ENCODE measurements around the gene GCH1. TPM values are rescaled to one million over a fixed set of nuclear protein-coding genes. Genes with fewer than 3 reads are reported as not detected.
A peak's percentile ranks its signal among the peaks of the same experiment; 100 is the strongest.
"Not testable (repeated sequence)": the region's sequence is repeated elsewhere in the genome, so short reads cannot be mapped to it uniquely, and the experiment has no call there.

GCH1 gene
- 1.6 TPM for total RNA-seq

GRCh38 chr14:54902521-54903420, at the start of gene GCH1:
GCH1 (minus strand) TSS chr14:54902826; CDS start chr14:54902663, 163 bp downstream.
- no peak for FAIRE-seq
- DNase-seq (ENCODE audit: low spot score in 2 of 2) = peak; percentile 72 to 78

- no peak for FAIRE-seq
- DNase-seq (ENCODE audit: low spot score in 2 of 2) = no peak
These were observed 44.6 kb upstream of the GCH1 start for GRCh38 chr14:54947230-54947629.

GRCh38 chr14:54946500-54946899, 43.9 kb upstream of the GCH1 start:
- FAIRE-seq = no peak
- DNase-seq (ENCODE audit: low spot score in 2 of 2) = no peak

- no peak for DNase-seq (ENCODE audit: low spot score in 2 of 2)
- no peak for FAIRE-seq
These were observed 42.2 kb upstream of the GCH1 start for GRCh38 chr14:54944737-54945391.

- FAIRE-seq (no peak), DNase-seq (ENCODE audit: low spot score in 2 of 2) (no peak)
These were observed 40.3 kb upstream of the GCH1 start for GRCh38 chr14:54942913-54943312.

- FAIRE-seq = no peak
These were observed 34.2 kb upstream of the GCH1 start for GRCh38 chr14:54936816-54937215.

GRCh38 chr14:54935958-54936357, 33.3 kb upstream of the GCH1 start:
- FAIRE-seq (no peak), DNase-seq (ENCODE audit: low spot score in 2 of 2) (no peak)

More at GRCh38 chr14:54936816-54937215, 34.2 kb upstream of the GCH1 start:
- DNase-seq (ENCODE audit: low spot score in 2 of 2) = no peak

- FAIRE-seq (no peak), DNase-seq (ENCODE audit: low spot score in 2 of 2) (no peak)
These were observed 32.5 kb upstream of the GCH1 start for GRCh38 chr14:54935100-54935499.

- FAIRE-seq = no peak
- no peak for DNase-seq (ENCODE audit: low spot score in 2 of 2)
These were observed 30.4 kb upstream of the GCH1 start for GRCh38 chr14:54933006-54933405.

GRCh38 chr14:54931598-54932340, 29.1 kb upstream of the GCH1 start:
- FAIRE-seq (no peak), DNase-seq (ENCODE audit: low spot score in 2 of 2) (no peak)

- DNase-seq (ENCODE audit: low spot score in 2 of 2) (no peak), FAIRE-seq (no peak)
These were observed 28.5 kb upstream of the GCH1 start for GRCh38 chr14:54931101-54931500.

GRCh38 chr14:54929556-54929955, 26.9 kb upstream of the GCH1 start:
- FAIRE-seq (no peak), DNase-seq (ENCODE audit: low spot score in 2 of 2) (no peak)

GRCh38 chr14:54928216-54928615, 25.6 kb upstream of the GCH1 start:
- DNase-seq (ENCODE audit: low spot score in 2 of 2) (no peak), FAIRE-seq (no peak)

- no peak for FAIRE-seq
These were observed 24.9 kb upstream of the GCH1 start for GRCh38 chr14:54927551-54927950.

GRCh38 chr14:54926570-54926969, 23.9 kb upstream of the GCH1 start:
- not testable (repeated sequence) for FAIRE-seq; DNase-seq (ENCODE audit: low spot score in 2 of 2)

More at GRCh38 chr14:54927551-54927950, 24.9 kb upstream of the GCH1 start:
- no peak for DNase-seq (ENCODE audit: low spot score in 2 of 2)

GRCh38 chr14:54922598-54922997, 20.0 kb upstream of the GCH1 start:
- no peak for FAIRE-seq
- no peak for DNase-seq (ENCODE audit: low spot score in 2 of 2)

GRCh38 chr14:54920052-54920451, 17.4 kb upstream of the GCH1 start:
- FAIRE-seq = no peak

GRCh38 chr14:54919330-54919729, 16.7 kb upstream of the GCH1 start:
- FAIRE-seq (no peak), DNase-seq (ENCODE audit: low spot score in 2 of 2) (no peak)

More at GRCh38 chr14:54920052-54920451, 17.4 kb upstream of the GCH1 start:
- no peak for DNase-seq (ENCODE audit: low spot score in 2 of 2)

GRCh38 chr14:54918427-54918826, 15.8 kb upstream of the GCH1 start:
- FAIRE-seq (no peak), DNase-seq (ENCODE audit: low spot score in 2 of 2) (no peak)

GRCh38 chr14:54916101-54916500, 13.5 kb upstream of the GCH1 start:
- DNase-seq (ENCODE audit: low spot score in 2 of 2) (no peak), FAIRE-seq (no peak)
